H9 (cell line): ENCODE data around the gene ZNF407. TPM values are rescaled to one million over a fixed set of nuclear protein-coding genes. Genes with fewer than 3 reads are reported as not detected.

Experiments used
- DNase-seq: peaks from one replicate; pipeline ENCODE4 v3.0.0-alpha.2; 2017
- H2AFZ ChIP-seq: one replicate; pipeline ENCODE4 v1.6.1; 2013; ENCODE audit warnings: mild to moderate bottlenecking, low read length, control low read depth, moderate library complexity
- H2AK5ac ChIP-seq: 2 replicates; pipeline ENCODE4 v1.6.1; 2013; ENCODE audit warnings: low read length, control low read depth, mixed read lengths; ENCODE audit not compliant: insufficient read length
- H2BK120ac ChIP-seq: one replicate; pipeline ENCODE4 v1.6.1; 2013; ENCODE audit warnings: low read depth, mild to moderate bottlenecking, low read length, control low read depth, inconsistent platforms; ENCODE audit not compliant: poor library complexity, severe bottlenecking
- H2BK12ac ChIP-seq: 2 replicates; pipeline ENCODE4 v1.6.1; 2013; ENCODE audit warnings: low read length, control low read depth, mixed read lengths, low read depth; ENCODE audit not compliant: insufficient read length
- H2BK15ac ChIP-seq: 2 replicates; pipeline ENCODE4 v1.6.1; 2013; ENCODE audit warnings: low read depth, low read length, control low read depth
- H2BK20ac ChIP-seq: one replicate; pipeline ENCODE4 v1.6.1; 2013; ENCODE audit warnings: low read depth, mild to moderate bottlenecking, low read length, control low read depth, inconsistent platforms; ENCODE audit not compliant: poor library complexity, severe bottlenecking
- H2BK5ac ChIP-seq: 2 replicates; pipeline ENCODE4 v1.6.1; 2013; ENCODE audit warnings: low read length, control low read depth, mixed read lengths; ENCODE audit not compliant: insufficient read length
- H3K14ac ChIP-seq: 2 replicates; pipeline ENCODE4 v1.6.1; 2013; ENCODE audit warnings: low read length, control low read depth; ENCODE audit not compliant: insufficient read depth
- H3K18ac ChIP-seq: 2 replicates; pipeline ENCODE4 v1.6.1; 2013; ENCODE audit warnings: low read depth, mild to moderate bottlenecking, mixed read lengths, low read length, control low read depth; ENCODE audit not compliant: insufficient read length
- H3K23ac ChIP-seq: 2 replicates; pipeline ENCODE4 v1.6.1; 2013; ENCODE audit warnings: low read length, control low read depth, mixed read lengths, low read depth; ENCODE audit not compliant: insufficient read length
- H3K23me2 ChIP-seq: 2 replicates; pipeline ENCODE4 v1.6.1; 2013; ENCODE audit warnings: low read depth, mild to moderate bottlenecking, mixed read lengths, low read length, control low read depth; ENCODE audit not compliant: insufficient read length, poor library complexity, severe bottlenecking
- H3K27ac ChIP-seq: 2 replicates; pipeline ENCODE4 v1.5.1; 2013; ENCODE audit warnings: low read length, control low read depth, mixed read lengths, low read depth; ENCODE audit not compliant: insufficient read length
- H3K27me3 ChIP-seq: 2 replicates; pipeline ENCODE4 v1.6.1; 2013; ENCODE audit warnings: low read length, control low read depth, inconsistent platforms; ENCODE audit not compliant: insufficient read depth
- H3K4ac ChIP-seq: 2 replicates; pipeline ENCODE4 v1.6.1; 2013; ENCODE audit warnings: low read depth, mild to moderate bottlenecking, control low read depth, inconsistent platforms, low read length, moderate library complexity
- H3K4me1 ChIP-seq: 2 replicates; pipeline ENCODE4 v1.6.1; 2013; ENCODE audit warnings: low read length, control low read depth, inconsistent platforms; ENCODE audit not compliant: insufficient read depth
- H3K4me2 ChIP-seq: 2 replicates; pipeline ENCODE4 v1.6.1; 2013; ENCODE audit warnings: low read length, control low read depth, mixed read lengths; ENCODE audit not compliant: insufficient read length, insufficient read depth
- H3K56ac ChIP-seq: 2 replicates; pipeline ENCODE4 v1.6.1; 2013; ENCODE audit warnings: low read depth, mild to moderate bottlenecking, mixed read lengths, low read length, control low read depth; ENCODE audit not compliant: insufficient read length
- H3K79me1 ChIP-seq: 2 replicates; pipeline ENCODE4 v1.6.1; 2013; ENCODE audit warnings: low read depth, mild to moderate bottlenecking, moderate library complexity, low read length, control low read depth, inconsistent platforms; ENCODE audit not compliant: insufficient read depth, poor library complexity, severe bottlenecking
- H3K79me2 ChIP-seq: 2 replicates; pipeline ENCODE4 v1.6.1; 2013; ENCODE audit warnings: low read length, control low read depth, inconsistent platforms; ENCODE audit not compliant: insufficient read depth
- H3K9ac ChIP-seq: 2 replicates; pipeline ENCODE4 v1.6.1; 2013; ENCODE audit warnings: low read length, control low read depth, mixed read lengths; ENCODE audit not compliant: insufficient read length; ENCODE audit errors: extremely low read depth
- H3K9me3 ChIP-seq: one replicate; pipeline ENCODE4 v1.6.1; 2013; ENCODE audit warnings: low read depth, low read length, inconsistent platforms; ENCODE audit not compliant: control insufficient read depth
- H3T11ph ChIP-seq: one replicate; pipeline ENCODE4 v1.6.1; 2013; ENCODE audit warnings: mild to moderate bottlenecking, low read length, control low read depth, inconsistent platforms
- H4K20me1 ChIP-seq: one replicate; pipeline ENCODE4 v1.6.1; 2013; ENCODE audit not compliant: control insufficient read depth, insufficient read length, insufficient read depth
- H4K5ac ChIP-seq: 2 replicates; pipeline ENCODE4 v1.6.1; 2013; ENCODE audit warnings: low read depth, mild to moderate bottlenecking, mixed read lengths, low read length, control low read depth; ENCODE audit not compliant: insufficient read length
- H4K8ac ChIP-seq: replicated peaks from 2 replicates; pipeline ENCODE4 v1.6.1; 2013; ENCODE audit warnings: low read length, control low read depth, mixed read lengths, low read depth; ENCODE audit not compliant: insufficient read length
- H4K91ac ChIP-seq: 2 replicates; pipeline ENCODE4 v1.6.1; 2013; ENCODE audit warnings: low read depth, mild to moderate bottlenecking, moderate library complexity, mixed read lengths, low read length, control low read depth; ENCODE audit not compliant: insufficient read length
- H3K27ac Mint-ChIP-seq, 3 experiments: 2 replicates in 2 of 3; 3 replicates in 1 of 3; pipeline ENCODE4 v1.8.0; 2020 to 2021; ENCODE audit warnings: mixed read lengths in 3 of 3, mild to moderate bottlenecking in 1 of 3, moderate library complexity in 1 of 3
- H3K27me3 Mint-ChIP-seq: 2 replicates; pipeline ENCODE4 v1.8.0; 2021; ENCODE audit warnings: low read depth, mild to moderate bottlenecking, moderate library complexity, mixed read lengths
- H3K36me3 Mint-ChIP-seq, 3 experiments: 2 replicates in 2 of 3; 3 replicates in 1 of 3; pipeline ENCODE4 v1.8.0; 2020 to 2021; ENCODE audit warnings: low read depth in 3 of 3, mixed read lengths in 3 of 3; ENCODE audit not compliant: insufficient read depth in 1 of 3
- H3K4me1 Mint-ChIP-seq, 2 experiments: 2 replicates each; pipeline ENCODE4 v1.8.0; 2020; ENCODE audit warnings: mixed read lengths in 2 of 2
- H3K4me3 Mint-ChIP-seq, 2 experiments: 2 replicates in 1 of 2; 3 replicates in 1 of 2; pipeline ENCODE4 v1.8.0; 2020 to 2021; ENCODE audit warnings: mild to moderate bottlenecking in 2 of 2, mixed read lengths in 2 of 2, moderate library complexity in 1 of 2
- H3K9me3 Mint-ChIP-seq, 2 experiments: 2 replicates in 1 of 2; 3 replicates in 1 of 2; pipeline ENCODE4 v1.8.0; 2020; ENCODE audit warnings: mild to moderate bottlenecking in 2 of 2, mixed read lengths in 2 of 2, moderate library complexity in 1 of 2
- WGBS: extraction: QIAGEN DNeasy Blood & Tissue Kit; methylation state at CpG from one replicate; pipeline ENCODE4 v1.1.7; 2013; ENCODE audit warnings: missing lambda C conversion rate, low lambda C conversion rate, mixed read lengths; ENCODE audit not compliant: insufficient read length; ENCODE audit errors: extremely low coverage; 5-methylcytosine and 5-hydroxymethylcytosine counted together
- total RNA-seq: library from RNA; stranded (reverse); gene quantifications from 2 replicates; pipeline ENCODE4 v1.2.1, GENCODE V29; 2021
- TF ChIP-seq, protein P1 (sequence below): fragments of 200-600 bp; sonication (generic); conservative IDR thresholded peaks from 3 replicates; pipeline ENCODE4 v1.8.0; 2021; ENCODE audit warnings: antibody characterized with exemption, mild to moderate bottlenecking

The ZNF407 gene
- total RNA-seq, 1 experiment from 2014 or later = 8.7 TPM

DNA sequence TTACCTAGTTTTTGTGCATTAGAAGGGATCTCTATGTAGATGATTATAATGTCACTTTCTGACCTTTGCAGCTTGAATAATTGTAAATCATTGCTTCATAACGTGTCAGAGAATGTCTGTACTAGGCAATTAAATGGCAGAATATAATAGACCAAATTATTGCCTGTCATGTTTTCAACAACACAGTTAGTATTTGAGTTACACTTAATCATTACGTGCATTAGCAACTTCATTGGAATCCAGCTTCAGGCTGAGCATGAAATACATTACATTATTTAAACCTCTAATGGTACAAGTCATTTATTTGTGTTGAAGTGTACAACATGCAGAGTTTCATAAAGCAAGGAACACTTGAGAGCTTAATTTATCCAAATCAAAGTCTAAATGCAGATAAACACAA is 48.0 kb downstream of the ZNF407 start:
- no peak overlapping the region for H2BK5ac ChIP-seq
- H3K27me3 ChIP-seq = no peaks in the 10 kb centered on the region
- no peak overlapping the region for H3K27ac ChIP-seq
- H3K79me2 ChIP-seq = no peaks in the 10 kb centered on the region
- Mint-ChIP-seq H3K36me3 (no peaks in the 10 kb centered on the region; a peak in 1 of 7 replicates), H3K4me3 (no peak overlapping the region), H3K9me3 (no peaks in the 10 kb centered on the region), H3K27ac (no peak overlapping the region), H3K27me3 (no peaks in the 10 kb centered on the region), H3K4me1 (peaks cover 14% of the 10 kb centered on the region in 2 experiments)
- DNase-seq = no peak
- H3K18ac ChIP-seq = no peak overlapping the region
- WGBS = no CpG with 5 or more reads among the region's 2 CpGs
- H2BK120ac ChIP-seq = no peak overlapping the region
- H2BK15ac ChIP-seq = no peak overlapping the region
- H3K79me1 ChIP-seq = no peaks in the 10 kb centered on the region
- no peak overlapping the region for H3K23ac ChIP-seq
- H3K9ac ChIP-seq = no peak overlapping the region
- no peak overlapping the region for H2AK5ac ChIP-seq
- H2BK20ac ChIP-seq = no peak overlapping the region
- H4K8ac ChIP-seq = no peak overlapping the region
- H4K91ac ChIP-seq = no peak overlapping the region
- no peak overlapping the region for H3K56ac ChIP-seq
- H3K4me2 ChIP-seq = no peak overlapping the region
- no peak overlapping the region for H3K14ac ChIP-seq
- no peak overlapping the region for H4K5ac ChIP-seq
- H4K20me1 ChIP-seq = no peaks in the 10 kb centered on the region
- TF ChIP-seq, protein P1, sequence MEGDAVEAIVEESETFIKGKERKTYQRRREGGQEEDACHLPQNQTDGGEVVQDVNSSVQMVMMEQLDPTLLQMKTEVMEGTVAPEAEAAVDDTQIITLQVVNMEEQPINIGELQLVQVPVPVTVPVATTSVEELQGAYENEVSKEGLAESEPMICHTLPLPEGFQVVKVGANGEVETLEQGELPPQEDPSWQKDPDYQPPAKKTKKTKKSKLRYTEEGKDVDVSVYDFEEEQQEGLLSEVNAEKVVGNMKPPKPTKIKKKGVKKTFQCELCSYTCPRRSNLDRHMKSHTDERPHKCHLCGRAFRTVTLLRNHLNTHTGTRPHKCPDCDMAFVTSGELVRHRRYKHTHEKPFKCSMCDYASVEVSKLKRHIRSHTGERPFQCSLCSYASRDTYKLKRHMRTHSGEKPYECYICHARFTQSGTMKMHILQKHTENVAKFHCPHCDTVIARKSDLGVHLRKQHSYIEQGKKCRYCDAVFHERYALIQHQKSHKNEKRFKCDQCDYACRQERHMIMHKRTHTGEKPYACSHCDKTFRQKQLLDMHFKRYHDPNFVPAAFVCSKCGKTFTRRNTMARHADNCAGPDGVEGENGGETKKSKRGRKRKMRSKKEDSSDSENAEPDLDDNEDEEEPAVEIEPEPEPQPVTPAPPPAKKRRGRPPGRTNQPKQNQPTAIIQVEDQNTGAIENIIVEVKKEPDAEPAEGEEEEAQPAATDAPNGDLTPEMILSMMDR = no peak
- H2AFZ ChIP-seq = no peak overlapping the region
- no peak overlapping the region for H3T11ph ChIP-seq
- H2BK12ac ChIP-seq = no peak overlapping the region
- no peaks in the 10 kb centered on the region for H3K23me2 ChIP-seq
- no peak overlapping the region for H3K4ac ChIP-seq
- no peaks in the 10 kb centered on the region for H3K9me3 ChIP-seq
- no peaks in the 10 kb centered on the region; the same call in 1 of the 2 replicates for H3K4me1 ChIP-seq
